K562 (cell line): ENCODE measurements around the gene CAST. TPM values are rescaled to one million over a fixed set of nuclear protein-coding genes. Genes with fewer than 3 reads are reported as not detected.

Source experiments
- ATAC-seq: fragments of 200-7000 bp; cut with Tn5 transposase; 3 replicates; pipeline ENCODE4 v1.9.1; 2020; ENCODE audit warnings: moderate library complexity
- BruUV-seq: library from RNA; stranded (reverse); fragments of 400-500 nt; replicated peaks from 2 replicates; lab custom pipeline; 2021; lab: Mats Ljungman, UMichigan
- CTCF ChIA-PET: fragments of 300-600 bp; formaldehyde crosslinking; extraction: SDS; loops from one replicate; lab custom pipeline; 2021; ENCODE audit warnings: low intra/inter-chr PET ratio; lab: Yijun Ruan, JAX
- POLR2A ChIA-PET: fragments of 300-600, 350-650 bp; sonication (Branson Sonifier 250); formaldehyde crosslinking; extraction: SDS; loops from one replicate; lab custom pipeline; 2021; ENCODE audit warnings: antibody characterized with exemption, inconsistent platforms; lab: Yijun Ruan, JAX
- DNase-seq, 4 experiments: peaks; one replicate each; pipeline versions ENCODE4 v3.0.0 to v3.0.0-alpha.2; 2011 to 2018; ENCODE audit warnings: low spot score in 3 of 4, mixed read lengths in 3 of 4; ENCODE audit errors: extremely low read depth in 1 of 4
- FAIRE-seq: peaks from 2 replicates; lab custom pipeline; 2011; peaks lifted over from hg19 to GRCh38; lab: Jason Lieb, UNC
- H2AFZ ChIP-seq: 2 replicates; pipeline ENCODE4 v1.6.0; 2011; ENCODE audit warnings: low read depth, low read length, control low read depth, inconsistent platforms
- H3K27ac ChIP-seq: fragments of 200-600 bp; 3 replicates; pipeline ENCODE4 v1.8.0; 2011; ENCODE audit warnings: low read depth, mild to moderate bottlenecking, control low read depth, inconsistent platforms, low read length, moderate library complexity, mixed read lengths; ENCODE audit errors: extremely low read depth
- H3K27me3 ChIP-seq, 2 experiments: fragments of 300-600 bp in 1 of 2; 2 replicates in 1 of 2; 3 replicates in 1 of 2; pipeline versions ENCODE4 v1.6.0 to v1.8.0; 2011; ENCODE audit warnings: inconsistent platforms in 2 of 2, low read length in 2 of 2, mild to moderate bottlenecking in 1 of 2, mixed read lengths in 1 of 2, moderate library complexity in 1 of 2; ENCODE audit not compliant: control insufficient read depth in 2 of 2, insufficient read depth in 2 of 2
- H3K36me3 ChIP-seq: fragments of 300-600 bp; 3 replicates; pipeline ENCODE4 v1.8.0; 2011; ENCODE audit warnings: mild to moderate bottlenecking, low read length, inconsistent platforms; ENCODE audit not compliant: control insufficient read depth, insufficient read depth
- H3K4me1 ChIP-seq, 2 experiments: fragments of 200-600 bp in 1 of 2; replicated peaks in 1 of 2; 2 replicates in 1 of 2; 3 replicates in 1 of 2; pipeline versions ENCODE4 v1.5.1 to v1.8.0; 2011; ENCODE audit warnings: inconsistent platforms in 2 of 2, low read length in 2 of 2, mild to moderate bottlenecking in 1 of 2, mixed read lengths in 1 of 2, moderate library complexity in 1 of 2; ENCODE audit not compliant: control insufficient read depth in 2 of 2, insufficient read depth in 2 of 2
- H3K4me2 ChIP-seq: 2 replicates; pipeline ENCODE4 v1.6.1; 2011; ENCODE audit warnings: low read length, control low read depth, inconsistent platforms, mixed read lengths; ENCODE audit not compliant: insufficient read depth
- H3K4me3 ChIP-seq: fragments of 200-600 bp; sonication (generic), shearing (Covaris generic); 2 replicates; pipeline ENCODE4 v1.5.1; 2016; ENCODE audit warnings: control low read depth, inconsistent platforms
- H3K79me2 ChIP-seq: fragments of 200-600 bp; 3 replicates; pipeline ENCODE4 v1.8.0; 2011; ENCODE audit warnings: low read length, inconsistent platforms; ENCODE audit not compliant: control insufficient read depth, insufficient read depth
- H3K9ac ChIP-seq, 2 experiments: 2 replicates each; pipeline versions ENCODE4 v1.6.0 to v1.6.1; 2011; ENCODE audit warnings: low read depth in 2 of 2, low read length in 2 of 2, control low read depth in 1 of 2, inconsistent platforms in 1 of 2, mild to moderate bottlenecking in 1 of 2, mixed read lengths in 1 of 2; ENCODE audit not compliant: insufficient read depth in 1 of 2
- H3K9me1 ChIP-seq: one replicate; pipeline ENCODE4 v1.6.0; 2011; ENCODE audit warnings: inconsistent platforms, mild to moderate bottlenecking, low read length, moderate library complexity; ENCODE audit not compliant: control insufficient read depth, insufficient read depth
- H3K9me3 ChIP-seq: replicated peaks from 2 replicates; pipeline ENCODE4 v1.5.1; 2011; ENCODE audit warnings: low read depth, low read length, inconsistent platforms; ENCODE audit not compliant: control insufficient read depth, insufficient read depth
- H4K20me1 ChIP-seq: replicated peaks from 2 replicates; pipeline ENCODE4 v1.6.1; 2011; ENCODE audit warnings: low read length, inconsistent platforms, mixed read lengths; ENCODE audit not compliant: control insufficient read depth, insufficient read depth
- CAMTA2 ChIP-seq: fragments of 250-450 bp; sonication (Bioruptor Pico); conservative IDR thresholded peaks from 2 replicates; pipeline ENCODE4 v1.5.1; 2022
- DACH1 ChIP-seq: fragments of 450-650 bp; IDR thresholded peaks from 2 replicates; pipeline ENCODE4 v1.6.1; 2018; ENCODE audit not compliant: partially characterized antibody
- FOSL1 ChIP-seq: fragments of 200-800 bp; sonication (Bioruptor generic); conservative IDR thresholded peaks from 2 replicates; pipeline ENCODE4 v1.6.1; 2016; ENCODE audit warnings: missing genetic modification characterization, missing compliant biosample characterization
- MECOM ChIP-seq: fragments of 250-450 bp; sonication (Bioruptor Pico); IDR thresholded peaks from 2 replicates; pipeline ENCODE4 v1.8.0; 2022; ENCODE audit warnings: inconsistent platforms
- NCOA1 ChIP-seq: fragments of 450-650 bp; IDR thresholded peaks from 2 replicates; pipeline ENCODE4 v1.6.1; 2016; ENCODE audit warnings: low read depth
- NFIX ChIP-seq: fragments of 250-450 bp; sonication (Bioruptor Pico); IDR thresholded peaks from 2 replicates; pipeline ENCODE4 v1.4.0; 2020; ENCODE audit warnings: low read depth, mild to moderate bottlenecking, moderate library complexity
- RB1 ChIP-seq: fragments of 450-650 bp; IDR thresholded peaks from 2 replicates; pipeline ENCODE4 v1.6.1; 2017; ENCODE audit warnings: low read depth, mild to moderate bottlenecking
- SMAD1 ChIP-seq: fragments of 150-350 bp; IDR thresholded peaks from 2 replicates; pipeline ENCODE4 v1.6.1; 2014; ENCODE audit warnings: low read length, low read depth; ENCODE audit not compliant: partially characterized antibody
- TAF1 ChIP-seq: IDR thresholded peaks from 2 replicates; pipeline ENCODE4 v1.6.1; 2011; ENCODE audit warnings: mild to moderate bottlenecking, low read length, moderate library complexity; ENCODE audit not compliant: insufficient read depth, control insufficient read depth, severe bottlenecking; ENCODE audit errors: extremely low read depth
- TEAD1 ChIP-seq, 2 experiments: fragments of 450-650 bp in 1 of 2; sonication (generic) in 1 of 2; formaldehyde crosslinking; IDR thresholded peaks; 2 replicates each; pipeline versions ENCODE4 v1.4.0 to v1.8.0; 2020 to 2022; ENCODE audit warnings: mild to moderate bottlenecking in 2 of 2, missing genetic modification reagents in 1 of 2
- TGIF2 ChIP-seq: sonication (generic); formaldehyde crosslinking; IDR thresholded peaks from 2 replicates; pipeline ENCODE4 v1.8.1; 2022; ENCODE audit warnings: mild to moderate bottlenecking, missing genetic modification reagents, moderate library complexity
- ZNF217 ChIP-seq: sonication (generic); formaldehyde crosslinking; IDR thresholded peaks from 2 replicates; pipeline ENCODE4 v1.8.0; 2022; ENCODE audit warnings: mild to moderate bottlenecking, missing genetic modification reagents
- ZNF239 ChIP-seq: fragments of 250-450 bp; sonication (Bioruptor Pico); IDR thresholded peaks from 2 replicates; pipeline ENCODE4 v1.4.0; 2020; ENCODE audit warnings: mild to moderate bottlenecking
- ZNF583 ChIP-seq: fragments of 250-450 bp; sonication (Bioruptor Pico); IDR thresholded peaks from 2 replicates; pipeline ENCODE4 v1.4.0; 2020
- WGBS: fragments of 100-300 bp; shearing (Covaris generic); methylation state at CpG from one replicate; pipeline ENCODE4 v1.1.6; 2016; ENCODE audit warnings: low coverage, mixed read lengths; ENCODE audit not compliant: insufficient coverage; ENCODE audit errors: missing lambda C conversion rate; 5-methylcytosine and 5-hydroxymethylcytosine counted together
- in situ Hi-C: fragments of 300-500 bp; cut with MboI; formaldehyde crosslinking; loops from 4 replicates; pipeline ENCODE4 v1.15.0; 2018; ENCODE audit warnings: inconsistent platforms, mixed read lengths
- intact Hi-C: fragments of 100-400 bp; cut with micrococcal nuclease; formaldehyde crosslinking; loops from 2 replicates; pipeline ENCODE4 v1.14.2; 2022
- polyA plus RNA-seq, 8 experiments: library from polyadenylated mRNA; depleted of rRNA in 4 of 8; stranded (reverse) in 5 of 8; unstranded in 3 of 8; fragments of >200 nt; fragmentation: Nextera tagmentation in 2 of 8; fragmentation: Illumina TruSeq in 1 of 8; extraction: Ambion mirVana in 2 of 8; extraction: Trizol in 1 of 8; gene quantifications; 2 replicates each; pipeline versions ENCODE4 v1.2.1 to v1.2.3, GENCODE V29; 2011 to 2014; ENCODE audit warnings: inconsistent platforms in 1 of 8, missing spikeins in 1 of 8
- total RNA-seq, 7 experiments: library from RNA; depleted of rRNA in 6 of 7; stranded (reverse); fragments of >200 nt in 6 of 7; fragmentation: Illumina TruSeq in 2 of 7; extraction: Trizol in 2 of 7; gene quantifications; 2 replicates each; pipeline versions ENCODE4 v1.2.1 to v1.2.3, GENCODE V29; 2011 to 2021; ENCODE audit warnings: low replicate concordance in 1 of 7
- TF ChIP-seq, protein P1 (sequence below): conservative IDR thresholded peaks from 2 replicates; pipeline ENCODE4 v1.6.1; 2011; ENCODE audit warnings: low read depth, mild to moderate bottlenecking, low read length; ENCODE audit not compliant: control insufficient read depth

CAST gene
- total and polyA plus RNA-seq, 9 of the 15 experiments (the other 6 are each of a cell fraction or from before 2014, with no cell fraction given) = 55.5 to 136 (median 86.1) TPM

DNA sequence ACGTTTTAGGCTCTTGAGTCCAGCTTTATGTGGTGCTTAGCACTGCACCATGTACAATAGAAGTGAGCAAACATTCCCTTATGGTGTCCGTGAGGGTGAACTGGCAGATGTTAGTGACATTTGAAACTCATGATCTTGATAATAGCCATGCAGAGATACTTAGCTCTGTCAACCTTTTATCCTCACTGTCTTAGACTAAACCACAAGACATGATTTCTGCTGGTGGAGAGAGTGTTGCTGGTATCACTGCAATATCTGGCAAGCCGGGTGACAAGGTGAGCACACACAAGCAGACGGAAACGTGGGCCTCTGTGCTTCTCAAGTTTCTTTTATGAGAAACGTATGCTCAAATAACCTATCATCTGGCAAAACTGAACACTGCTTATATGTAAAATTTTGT, 68.4 kb downstream of the CAST start:
- Histone ChIP-seq H4K20me1 (no peaks in the 10 kb centered on the region), H3K9me1 (no peaks in the 10 kb centered on the region), H3K9ac (no peak overlapping the region), H3K4me2 (no peak overlapping the region), H3K27me3 (no peaks in the 10 kb centered on the region), H3K36me3 (peaks cover 4% of the 10 kb centered on the region; the same call in 1 of the 3 replicates), H3K27ac (no peak overlapping the region), H3K79me2 (no peaks in the 10 kb centered on the region), H3K4me1 (peaks cover 3 to 19% of the 10 kb centered on the region in 2 experiments; a peak in 3 of 5 replicates), H3K4me3 (no peak overlapping the region), H3K9me3 (no peaks in the 10 kb centered on the region), H2AFZ (no peak overlapping the region)
- DNase-seq (no peak), ATAC-seq (no peak), FAIRE-seq (no peak)
- ChIA-PET CTCF (no interaction called here), POLR2A (interaction anchor here (2.3 kb wide), 1 partner anchor 12 kb away, joined by 8 read pairs; no protein-coding TSS in a partner anchor)
- no TSS peak for BruUV-seq
- no peak for TF ChIP-seq ZNF217 (CRISPR knock-in tag)
- no peak for TF ChIP-seq SMAD1
- TF ChIP-seq RB1 = no peak
- TF ChIP-seq ZNF583 = no peak
- intact Hi-C loops = no loop called here
- in situ Hi-C loops = no loop called here
- WGBS = 53% methylated on average over 6 of the region's 6 CpGs

DNA sequence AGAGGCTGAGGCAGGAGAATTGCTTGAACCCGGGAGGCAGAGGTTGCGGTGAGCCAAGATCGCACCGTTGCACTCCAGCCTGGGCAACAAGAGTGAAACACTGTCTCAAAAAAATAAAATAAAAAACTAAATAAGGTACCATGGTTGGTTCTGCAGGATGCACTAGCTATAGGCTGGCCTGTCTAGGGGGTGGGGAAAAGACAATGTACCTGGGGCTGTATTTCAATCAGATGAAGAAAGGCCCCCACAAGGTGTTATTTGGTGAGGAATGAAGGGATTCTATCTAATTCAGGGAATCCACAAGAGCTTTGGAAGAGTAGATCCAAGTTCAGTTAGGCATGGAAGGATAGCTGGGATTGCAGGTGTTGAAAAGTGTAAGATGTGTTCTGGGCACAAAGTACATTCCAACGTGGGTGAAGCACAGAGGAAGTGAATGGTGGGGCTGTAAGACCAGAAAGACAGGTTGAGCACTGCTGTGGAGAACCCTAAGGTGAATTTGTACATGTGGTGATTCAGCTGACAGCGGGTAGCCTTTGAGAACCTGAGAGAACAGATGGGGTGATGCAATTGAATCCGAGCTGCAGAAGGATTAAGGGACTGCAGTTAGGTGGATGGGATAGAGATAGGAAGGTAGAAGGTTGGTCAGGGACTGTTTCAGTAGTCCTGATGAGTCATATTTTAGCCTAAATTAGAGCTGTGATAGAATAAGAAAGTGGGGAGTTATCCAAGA, 71.8 kb downstream of the CAST start:
- Histone ChIP-seq H4K20me1 (no peaks in the 10 kb centered on the region), H3K9ac (no peak overlapping the region), H3K79me2 (no peaks in the 10 kb centered on the region), H2AFZ (no peak overlapping the region), H3K4me3 (no peak overlapping the region), H3K27me3 (no peaks in the 10 kb centered on the region), H3K9me1 (no peaks in the 10 kb centered on the region), H3K9me3 (no peaks in the 10 kb centered on the region), H3K36me3 (peaks cover 11% of the 10 kb centered on the region; the same call in 1 of the 3 replicates), H3K4me2 (no peak overlapping the region; the same call in 1 of the 2 replicates), H3K4me1 (peaks cover 3 to 19% of the 10 kb centered on the region in 2 experiments; a peak in 3 of 5 replicates), H3K27ac (no peak overlapping the region; the same call in 2 of the 3 replicates)
- no TSS peak for BruUV-seq
- in situ Hi-C loops (no loop called here), intact Hi-C loops (no loop called here)
- WGBS = 44% methylated on average over 5 of the region's 7 CpGs
- peak; percentile 49 for FAIRE-seq
- peak; percentile 83 for ATAC-seq
- peak in 3 of 4 experiments; percentile 26 to 37 (median 29) for DNase-seq
- ChIA-PET CTCF (no interaction called here), POLR2A (interaction anchor here (0.9 to 1.3 kb wide), 2 partner anchors 8 to 11 kb away, joined by 3 to 4 read pairs; no protein-coding TSS in a partner anchor)
- no peak for TF ChIP-seq ZNF239 (CRISPR knock-in tag)
- no peak for TF ChIP-seq MECOM
- TF ChIP-seq DACH1 = no peak
- no peak for TF ChIP-seq NFIX
- TF ChIP-seq TGIF2 = no peak
- TF ChIP-seq CAMTA2 (CRISPR knock-in tag) = no peak
- no peak for TF ChIP-seq TAF1
- TF ChIP-seq, protein P1, sequence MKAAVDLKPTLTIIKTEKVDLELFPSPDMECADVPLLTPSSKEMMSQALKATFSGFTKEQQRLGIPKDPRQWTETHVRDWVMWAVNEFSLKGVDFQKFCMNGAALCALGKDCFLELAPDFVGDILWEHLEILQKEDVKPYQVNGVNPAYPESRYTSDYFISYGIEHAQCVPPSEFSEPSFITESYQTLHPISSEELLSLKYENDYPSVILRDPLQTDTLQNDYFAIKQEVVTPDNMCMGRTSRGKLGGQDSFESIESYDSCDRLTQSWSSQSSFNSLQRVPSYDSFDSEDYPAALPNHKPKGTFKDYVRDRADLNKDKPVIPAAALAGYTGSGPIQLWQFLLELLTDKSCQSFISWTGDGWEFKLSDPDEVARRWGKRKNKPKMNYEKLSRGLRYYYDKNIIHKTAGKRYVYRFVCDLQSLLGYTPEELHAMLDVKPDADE = no peak
- TF ChIP-seq NCOA1 = no peak
- TF ChIP-seq FOSL1 = peak; percentile 48
- TF ChIP-seq TEAD1 (CRISPR knock-in tag; IDR thresholded peaks at IDR 0.05) = no peak
